ENCODE measurements around the gene ALDH3A2. TPM values are rescaled to one million over a fixed set of nuclear protein-coding genes. Genes with fewer than 3 reads are reported as not detected.
A peak's percentile ranks its signal among the peaks of the same experiment; 100 is the strongest.
"Not testable (repeated sequence)": the region's sequence is repeated elsewhere in the genome, so short reads cannot be mapped to it uniquely, and the experiment has no call there.

Gene ALDH3A2
- total RNA-seq, 1 donor from 2014 or later: 60.4 TPM

DNA sequence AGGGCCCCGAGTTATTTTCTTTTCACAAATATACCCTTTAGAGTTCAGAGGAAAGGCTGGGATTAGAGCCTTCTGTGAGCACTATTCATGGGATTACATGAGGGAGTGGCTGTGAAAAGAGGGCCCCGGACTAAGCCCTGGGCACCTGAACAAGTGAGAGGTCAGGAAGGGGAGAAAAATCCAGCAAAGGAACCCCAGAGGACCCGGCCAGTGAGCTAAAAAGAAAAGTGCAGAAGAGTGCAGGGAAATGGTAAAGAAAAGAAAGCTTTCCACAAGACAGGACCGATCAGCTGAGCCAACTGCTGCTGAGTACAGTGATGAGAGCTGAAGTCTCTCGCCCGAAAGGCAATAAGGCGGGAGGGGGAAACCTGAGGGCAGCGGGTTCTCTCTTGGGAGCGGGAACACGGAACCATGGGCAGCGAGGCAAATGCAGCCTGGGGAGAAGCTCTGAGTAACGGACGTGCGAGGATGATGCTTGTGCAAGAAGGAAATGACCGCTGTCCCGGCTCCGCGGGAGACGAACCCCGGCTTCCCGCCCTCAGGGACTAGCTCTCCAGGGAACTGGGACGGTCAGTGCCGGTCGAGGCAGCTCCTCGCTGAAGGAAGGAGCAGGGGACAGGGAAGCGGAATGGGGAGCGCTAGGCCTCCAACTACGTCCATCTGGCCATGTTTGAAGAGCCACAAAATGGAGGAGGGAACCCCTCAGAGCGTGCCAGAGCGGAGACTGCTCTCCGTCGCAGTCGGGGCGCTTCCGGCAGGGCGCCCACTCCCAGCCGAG lies 665 bp upstream of the ALDH3A2 start:
- DNase-seq (peak; percentile 77), ATAC-seq (peak; percentile 56)
- intact Hi-C loops (cut with micrococcal nuclease): no loop called here

- no peak for DNase-seq
- intact Hi-C loops (cut with micrococcal nuclease): no loop called here
- no peak for ATAC-seq
Observed at GRCh38 chr17:19649274-19649541, 657 bp downstream of the ALDH3A2 start.

DNA sequence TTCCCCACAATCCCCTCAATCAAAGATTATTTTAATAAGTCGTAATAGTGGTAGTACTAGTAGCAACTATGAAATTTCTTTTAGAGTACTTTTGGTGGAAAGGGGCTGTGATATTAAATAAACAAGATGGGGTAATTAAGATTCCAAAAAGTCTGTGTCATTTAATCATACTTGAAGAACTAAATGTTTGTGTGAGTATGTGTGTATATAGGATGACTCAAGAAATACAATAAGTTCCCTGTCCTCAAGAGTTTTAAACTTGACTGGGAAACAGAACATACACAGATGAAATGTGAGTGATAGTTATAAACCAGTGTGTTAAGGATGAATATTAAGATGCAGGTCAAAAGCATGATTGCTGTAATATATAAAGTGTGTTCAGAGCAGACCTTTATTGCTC lies 2.3 kb downstream of the ALDH3A2 start:
- intact Hi-C loops (cut with micrococcal nuclease): no loop called here
- no peak for ATAC-seq
- no peak for DNase-seq

GRCh38 chr17:19651451-19652238 lies 3.1 kb downstream of the ALDH3A2 start:
- DNase-seq (no peak), ATAC-seq (no peak)
- intact Hi-C loops (cut with micrococcal nuclease): no loop called here

GRCh38 chr17:19652595-19652994 lies 4.0 kb downstream of the ALDH3A2 start:
- DNase-seq (no peak), ATAC-seq (no peak)
- intact Hi-C loops (cut with micrococcal nuclease): no loop called here

DNA sequence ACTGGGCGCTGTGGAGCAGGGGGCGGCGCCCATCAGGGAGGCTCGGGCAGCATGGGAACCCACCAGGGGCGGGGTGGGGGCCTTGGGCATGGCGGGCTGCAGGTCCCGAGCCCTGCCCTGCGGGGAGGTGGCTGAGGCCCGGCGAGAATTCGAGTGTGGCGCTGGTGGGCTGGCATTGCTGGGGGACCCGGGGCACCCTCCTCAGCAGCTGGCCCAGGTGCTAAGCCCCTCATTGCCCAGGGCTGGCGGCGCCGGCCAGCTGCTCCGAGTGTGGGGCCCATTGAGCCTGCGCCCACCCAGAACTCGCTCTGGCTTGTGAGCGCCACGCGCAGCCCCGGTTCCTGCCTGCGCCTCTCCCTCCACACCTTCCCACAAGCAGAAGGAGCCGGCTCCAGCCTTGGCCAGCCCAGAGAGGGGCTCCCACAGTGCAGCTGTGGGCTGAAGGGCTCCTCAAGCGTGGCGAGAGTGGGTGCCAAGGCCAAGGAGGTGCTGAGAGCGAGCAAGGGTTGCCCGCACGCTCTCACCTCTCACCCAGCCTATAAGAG lies 5.9 kb downstream of the ALDH3A2 start:
- intact Hi-C loops (cut with micrococcal nuclease): no loop called here
- no peak for DNase-seq
- ATAC-seq: no peak

DNA sequence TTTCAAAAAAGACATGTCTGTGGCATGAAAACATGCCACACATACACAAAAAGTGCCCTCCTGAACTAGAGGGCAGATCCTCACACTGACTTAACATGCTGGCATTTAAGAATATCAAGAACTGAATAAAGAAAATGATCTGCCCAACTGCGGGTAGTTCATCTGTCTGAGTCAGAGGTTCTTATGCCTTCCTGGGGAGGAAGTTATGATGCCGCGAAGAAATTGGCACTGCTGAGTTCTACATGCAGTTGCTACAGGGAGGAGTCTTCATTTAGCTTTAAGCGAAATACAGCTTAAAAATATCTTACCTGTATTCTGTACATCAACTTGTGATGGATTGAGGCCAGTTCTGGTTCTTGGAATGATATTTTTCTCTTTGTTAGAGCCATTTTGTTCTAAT lies 6.3 kb downstream of the ALDH3A2 start:
- intact Hi-C loops (cut with micrococcal nuclease): no loop called here
- DNase-seq: no peak

DNA sequence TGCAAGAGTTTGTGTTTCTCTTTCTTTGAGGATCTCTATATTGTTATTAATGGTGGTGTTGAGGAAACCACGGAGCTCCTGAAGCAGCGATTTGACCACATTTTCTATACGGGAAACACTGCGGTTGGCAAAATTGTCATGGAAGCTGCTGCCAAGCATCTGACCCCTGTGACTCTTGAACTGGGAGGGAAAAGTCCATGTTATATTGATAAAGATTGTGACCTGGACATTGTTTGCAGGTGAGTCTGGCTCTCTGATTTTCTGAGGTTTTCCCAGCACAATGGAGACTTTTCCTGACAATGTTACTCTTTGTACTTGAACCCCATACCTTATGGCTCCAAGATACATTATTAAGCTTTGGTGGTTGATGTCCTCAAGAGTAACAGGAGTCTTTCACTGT lies 7.8 kb downstream of the ALDH3A2 start:
- ATAC-seq (no peak), DNase-seq (no peak)
- intact Hi-C loops (cut with micrococcal nuclease): no loop called here

More for the DNA sequence above, 6.3 kb downstream of the ALDH3A2 start:
- ATAC-seq: no peak

- DNase-seq (no peak), ATAC-seq (no peak)
- intact Hi-C loops (cut with micrococcal nuclease): no loop called here
Observed at GRCh38 chr17:19656851-19657581, 8.5 kb downstream of the ALDH3A2 start.

DNA sequence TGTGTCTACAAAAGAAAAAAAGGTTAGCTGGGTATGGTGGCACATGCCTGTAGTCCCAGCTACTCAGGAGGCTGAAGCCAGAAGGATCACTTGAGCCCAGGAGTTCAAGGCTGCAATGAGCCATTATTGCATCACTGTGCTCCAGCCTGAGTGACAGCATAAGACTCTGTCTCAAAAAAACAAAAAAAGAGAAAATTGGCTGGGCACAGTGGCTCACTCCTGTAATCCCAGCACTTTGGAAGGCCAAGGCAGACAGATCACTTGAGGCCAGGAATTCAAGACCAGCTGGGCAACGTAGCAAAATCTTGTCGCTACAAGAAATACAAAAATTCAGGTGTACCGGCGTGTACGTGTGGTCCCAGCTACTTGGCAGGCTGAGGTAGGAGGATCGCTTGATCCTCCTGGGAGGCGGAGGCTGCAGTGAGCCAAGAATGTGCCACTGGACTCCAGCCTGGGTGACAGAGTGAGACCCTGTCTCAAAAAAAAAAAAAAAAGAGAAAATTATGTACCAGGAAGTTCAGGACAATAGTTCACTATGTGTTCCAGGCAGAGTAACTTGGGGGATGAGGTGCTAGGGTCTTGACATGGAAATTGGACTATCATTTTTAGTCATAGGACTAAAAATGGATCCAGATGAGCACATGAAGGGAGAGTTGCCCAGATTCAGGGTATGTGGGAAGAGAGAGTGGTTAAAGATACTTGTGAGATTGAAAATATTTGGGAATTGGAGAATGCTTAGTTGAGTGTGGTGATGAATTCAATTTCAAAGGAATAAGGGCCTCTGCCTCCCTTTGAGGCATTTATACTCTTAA lies 11.0 kb downstream of the ALDH3A2 start:
- peak; percentile 19 for ATAC-seq
- no peak for DNase-seq
- intact Hi-C loops (cut with micrococcal nuclease): no loop called here

- DNase-seq (no peak), ATAC-seq (no peak)
- intact Hi-C loops (cut with micrococcal nuclease): no loop called here
Observed at GRCh38 chr17:19660219-19660870, 11.8 kb downstream of the ALDH3A2 start.

- intact Hi-C loops (cut with micrococcal nuclease): no loop called here
- ATAC-seq (no peak), DNase-seq (no peak)
Observed at GRCh38 chr17:19661121-19661520, 12.6 kb downstream of the ALDH3A2 start.

GRCh38 chr17:19663097-19663496 lies 14.5 kb downstream of the ALDH3A2 start:
- intact Hi-C loops (cut with micrococcal nuclease): no loop called here
- DNase-seq (no peak), ATAC-seq (no peak)

GRCh38 chr17:19664136-19664820 lies 15.7 kb downstream of the ALDH3A2 start:
- ATAC-seq (peak; percentile 94), DNase-seq (peak; percentile 49)
- intact Hi-C loops (cut with micrococcal nuclease): no loop called here

GRCh38 chr17:19664821-19665181 lies 16.2 kb downstream of the ALDH3A2 start:
- intact Hi-C loops (cut with micrococcal nuclease): no loop called here
- DNase-seq: no peak
- peak; percentile 22 for ATAC-seq

GRCh38 chr17:19669680-19670079 lies 21.1 kb downstream of the ALDH3A2 start:
- ATAC-seq; intact Hi-C loops (cut with micrococcal nuclease); DNase-seq: not testable (repeated sequence)

DNA sequence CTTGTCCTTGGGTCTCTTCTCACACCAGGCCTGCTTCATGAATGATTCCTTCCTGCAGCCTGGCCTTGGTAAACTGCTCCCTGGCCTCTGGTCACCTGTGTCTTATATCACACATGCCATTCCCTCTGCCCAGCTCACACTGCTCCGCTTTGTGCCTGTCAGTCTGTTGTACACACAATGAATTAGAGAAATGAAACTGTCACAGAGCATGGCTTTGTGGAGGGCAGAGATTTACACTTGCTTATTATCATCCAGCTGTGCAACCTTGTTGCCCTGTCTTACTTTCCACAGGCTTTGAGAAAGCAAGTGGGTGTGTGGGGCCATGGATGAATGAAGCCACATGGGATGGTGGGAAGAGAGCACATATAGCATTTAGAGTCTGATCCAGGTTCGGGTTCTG lies 22.4 kb downstream of the ALDH3A2 start:
- ATAC-seq (no peak), DNase-seq (no peak)
- intact Hi-C loops (cut with micrococcal nuclease): no loop called here

DNA sequence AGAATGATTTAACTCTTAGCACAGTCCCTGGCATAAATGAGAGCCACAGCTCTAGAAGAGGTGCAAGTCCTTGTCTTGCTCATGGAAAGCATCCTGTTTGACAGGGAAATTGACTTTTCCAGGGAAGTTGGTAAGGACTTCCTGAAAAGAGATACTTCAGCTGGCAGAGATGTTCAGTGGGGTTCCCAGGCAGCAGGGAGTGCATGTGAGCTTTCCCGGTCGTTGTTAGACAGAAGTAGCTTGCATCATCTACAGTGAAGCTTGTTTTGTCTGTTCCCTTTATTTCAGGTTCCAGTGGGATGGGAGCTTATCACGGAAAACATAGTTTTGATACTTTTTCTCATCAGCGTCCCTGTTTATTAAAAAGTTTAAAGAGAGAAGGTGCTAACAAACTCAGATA lies 22.9 kb downstream of the ALDH3A2 start:
- intact Hi-C loops (cut with micrococcal nuclease): no loop called here
- DNase-seq: no peak
- ATAC-seq: peak; percentile 60
